Measurements from ENCODE around the gene CDH4. TPM values are rescaled to one million over a fixed set of nuclear protein-coding genes. Genes with fewer than 3 reads are reported as not detected.

CDH4 gene
- total and polyA plus RNA-seq, 2 donors (not counting 1 experiment from before 2014, with no cell fraction given): not detected

DNA sequence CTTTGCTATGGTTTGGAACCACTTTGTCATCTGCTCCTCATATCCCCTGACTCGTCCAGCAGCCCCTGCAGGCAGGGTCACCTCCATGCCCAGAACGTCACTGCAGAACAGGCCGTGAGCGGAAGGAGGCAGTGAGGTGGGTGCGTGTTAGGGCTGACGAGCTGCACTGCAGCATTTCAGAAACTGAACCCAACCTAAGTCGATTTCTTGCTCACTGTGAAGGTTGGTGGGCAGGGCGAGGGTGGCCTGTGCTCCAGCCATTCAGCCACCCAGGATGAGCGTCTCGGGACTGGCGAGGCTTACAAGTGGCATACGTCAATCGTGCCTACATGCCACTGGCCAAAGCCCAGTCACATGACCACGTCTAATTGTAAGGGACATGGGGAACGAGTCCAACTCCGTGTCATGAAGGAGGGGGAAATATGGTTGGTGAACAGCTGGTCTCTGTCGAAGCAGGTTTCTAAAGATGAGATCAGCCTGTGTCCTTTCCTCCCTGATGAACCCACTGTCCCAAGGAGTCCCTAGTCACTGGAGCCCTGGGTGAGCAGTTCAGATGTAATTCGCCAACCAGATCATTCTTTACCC lies 524.5 kb downstream of the CDH4 start:
- Histone ChIP-seq H3K9me3 (ENCODE audit: control extremely low read depth in 1 of 3, control insufficient read depth in 2 of 3, insufficient read depth in 1 of 3, low read length in 2 of 3) (peaks cover 0 to 21% (median 7%) of the 10 kb centered on the region in 3 donors), H3K4me1 (ENCODE audit: control insufficient read depth in 2 of 2, insufficient read depth in 2 of 2, low read length in 2 of 2) (no peaks in the 10 kb centered on the region), H2AFZ (ENCODE audit: insufficient read depth, low read depth, low read length, poor library complexity, severe bottlenecking) (no peak overlapping the region), H3K4me2 (replicated peaks; ENCODE audit: low read depth, low read length, poor library complexity, severe bottlenecking) (no peak overlapping the region), H3K9ac (ENCODE audit: low read length) (no peak overlapping the region), H3K36me3 (replicated peaks in 1 of 2; ENCODE audit: control extremely low read depth in 1 of 2, control insufficient read depth in 1 of 2, extremely low read depth in 1 of 2, insufficient read depth in 2 of 2, low read length in 1 of 2) (no peaks in the 10 kb centered on the region), H3K27me3 (replicated peaks in 1 of 4; ENCODE audit: control extremely low read depth in 1 of 4, control insufficient read depth in 3 of 4, insufficient read depth in 4 of 4, low read length in 3 of 4) (no peaks in the 10 kb centered on the region), H3K27ac (ENCODE audit: low read length in 2 of 2) (no peak overlapping the region), H4K20me1 (ENCODE audit: control insufficient read depth, insufficient read depth, low read length, poor library complexity, severe bottlenecking) (no peaks in the 10 kb centered on the region), H3K4me3 (ENCODE audit: control extremely low read depth in 1 of 5, extremely low read depth in 1 of 5, insufficient read depth in 1 of 5, low read depth in 2 of 5, low read length in 4 of 5) (no peak overlapping the region), H3K79me2 (ENCODE audit: control insufficient read depth, insufficient read depth, low read length) (no peaks in the 10 kb centered on the region)
- Mint-ChIP-seq H3K9me3 (ENCODE audit: insufficient read depth) (peaks cover 9% of the 10 kb centered on the region), H3K4me1 (no peaks in the 10 kb centered on the region), H3K27me3 (no peaks in the 10 kb centered on the region), H3K4me3 (no peak overlapping the region), H3K27ac (no peak overlapping the region)
- ChIA-PET POLR2A (no interaction called here), CTCF (no interaction called here)
- no peak for ATAC-seq (ENCODE audit: low read depth)
- WGBS (ENCODE audit: insufficient coverage): 87% methylated on average over 15 of the region's 18 CpGs
- TF ChIP-seq, protein P1, sequence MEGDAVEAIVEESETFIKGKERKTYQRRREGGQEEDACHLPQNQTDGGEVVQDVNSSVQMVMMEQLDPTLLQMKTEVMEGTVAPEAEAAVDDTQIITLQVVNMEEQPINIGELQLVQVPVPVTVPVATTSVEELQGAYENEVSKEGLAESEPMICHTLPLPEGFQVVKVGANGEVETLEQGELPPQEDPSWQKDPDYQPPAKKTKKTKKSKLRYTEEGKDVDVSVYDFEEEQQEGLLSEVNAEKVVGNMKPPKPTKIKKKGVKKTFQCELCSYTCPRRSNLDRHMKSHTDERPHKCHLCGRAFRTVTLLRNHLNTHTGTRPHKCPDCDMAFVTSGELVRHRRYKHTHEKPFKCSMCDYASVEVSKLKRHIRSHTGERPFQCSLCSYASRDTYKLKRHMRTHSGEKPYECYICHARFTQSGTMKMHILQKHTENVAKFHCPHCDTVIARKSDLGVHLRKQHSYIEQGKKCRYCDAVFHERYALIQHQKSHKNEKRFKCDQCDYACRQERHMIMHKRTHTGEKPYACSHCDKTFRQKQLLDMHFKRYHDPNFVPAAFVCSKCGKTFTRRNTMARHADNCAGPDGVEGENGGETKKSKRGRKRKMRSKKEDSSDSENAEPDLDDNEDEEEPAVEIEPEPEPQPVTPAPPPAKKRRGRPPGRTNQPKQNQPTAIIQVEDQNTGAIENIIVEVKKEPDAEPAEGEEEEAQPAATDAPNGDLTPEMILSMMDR (IDR thresholded peaks at IDR 0.05): no peak
- TF ChIP-seq EZH2 (IDR thresholded peaks at IDR 0.05; ENCODE audit: borderline replicate concordance, insufficient read depth, low read depth, low read length, poor library complexity, severe bottlenecking): no peak
- DNase-seq: no peak
- intact Hi-C loops (cut with micrococcal nuclease): no loop called here

DNA sequence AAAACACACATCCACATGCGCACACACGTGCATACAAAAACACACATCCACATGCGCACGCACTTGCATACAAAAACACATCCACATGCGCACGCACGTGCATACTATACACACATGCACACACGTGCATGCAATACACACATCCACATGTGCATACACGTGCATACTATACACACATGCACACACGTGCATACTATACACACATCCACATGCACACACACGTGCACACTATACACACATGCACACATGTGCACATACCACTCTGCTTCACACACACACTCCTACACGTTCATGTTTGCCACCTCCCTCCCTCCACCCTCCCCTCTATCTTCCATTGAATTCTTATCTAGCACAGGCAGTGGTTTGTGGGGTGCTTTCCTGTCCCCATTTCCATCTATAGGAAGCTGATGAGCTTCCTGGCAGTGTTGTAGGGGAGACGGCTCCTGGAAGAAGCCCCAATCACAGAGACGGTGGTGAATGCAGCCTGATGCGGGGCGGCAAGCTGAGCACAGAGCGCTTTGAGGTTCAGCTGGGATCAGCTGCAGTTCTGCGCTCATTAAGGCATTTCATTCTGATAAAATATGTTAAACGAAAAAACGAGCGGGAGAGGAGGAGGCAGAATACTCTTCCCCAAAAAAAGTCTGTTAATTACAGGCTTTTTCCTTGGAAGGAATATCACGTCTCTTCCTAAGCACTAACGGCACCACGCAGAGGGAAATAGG lies 525.9 kb downstream of the CDH4 start:
- ATAC-seq (ENCODE audit: low read depth) (no peak), DNase-seq (no peak)
- Histone ChIP-seq H3K27ac (ENCODE audit: low read length in 2 of 2) (no peak overlapping the region), H2AFZ (ENCODE audit: insufficient read depth, low read depth, low read length, poor library complexity, severe bottlenecking) (no peak overlapping the region), H3K27me3 (replicated peaks in 1 of 4; ENCODE audit: control extremely low read depth in 1 of 4, control insufficient read depth in 3 of 4, insufficient read depth in 4 of 4, low read length in 3 of 4) (no peaks in the 10 kb centered on the region), H3K79me2 (ENCODE audit: control insufficient read depth, insufficient read depth, low read length) (no peaks in the 10 kb centered on the region), H3K36me3 (replicated peaks in 1 of 2; ENCODE audit: control extremely low read depth in 1 of 2, control insufficient read depth in 1 of 2, extremely low read depth in 1 of 2, insufficient read depth in 2 of 2, low read length in 1 of 2) (no peaks in the 10 kb centered on the region), H3K4me3 (ENCODE audit: control extremely low read depth in 1 of 5, extremely low read depth in 1 of 5, insufficient read depth in 1 of 5, low read depth in 2 of 5, low read length in 4 of 5) (no peak overlapping the region), H3K4me1 (ENCODE audit: control insufficient read depth in 2 of 2, insufficient read depth in 2 of 2, low read length in 2 of 2) (no peaks in the 10 kb centered on the region), H4K20me1 (ENCODE audit: control insufficient read depth, insufficient read depth, low read length, poor library complexity, severe bottlenecking) (no peaks in the 10 kb centered on the region), H3K4me2 (replicated peaks; ENCODE audit: low read depth, low read length, poor library complexity, severe bottlenecking) (no peak overlapping the region), H3K9me3 (ENCODE audit: control extremely low read depth in 1 of 3, control insufficient read depth in 2 of 3, insufficient read depth in 1 of 3, low read length in 2 of 3) (peaks cover 0 to 26% (median 7%) of the 10 kb centered on the region in 3 donors), H3K9ac (ENCODE audit: low read length) (no peak overlapping the region)
- ChIA-PET CTCF (interaction anchor here (0.8 kb wide), 1 partner anchor 770 kb away, joined by 3 read pairs; no protein-coding TSS in a partner anchor), POLR2A (no interaction called here)
- intact Hi-C loops (cut with micrococcal nuclease): no loop called here
- no peak overlapping the region for H3K4me3 Mint-ChIP-seq
- no peak overlapping the region for H3K27ac Mint-ChIP-seq
- no peaks in the 10 kb centered on the region for H3K27me3 Mint-ChIP-seq
- 85% methylated on average over 22 of the region's 24 CpGs for WGBS (ENCODE audit: insufficient coverage)
- peaks cover 10% of the 10 kb centered on the region for H3K9me3 Mint-ChIP-seq (ENCODE audit: insufficient read depth)
- TF ChIP-seq, protein P1 (IDR thresholded peaks at IDR 0.05): no peak
- TF ChIP-seq EZH2 (IDR thresholded peaks at IDR 0.05; ENCODE audit: borderline replicate concordance, insufficient read depth, low read depth, low read length, poor library complexity, severe bottlenecking): no peak
- no peaks in the 10 kb centered on the region for H3K4me1 Mint-ChIP-seq

Data from B cell (primary cell).